Keratinocyte (primary cell): ENCODE data around the gene CDC42. TPM values are rescaled to one million over a fixed set of nuclear protein-coding genes. Genes with fewer than 3 reads are reported as not detected.

Experiments used
- DNase-seq: peaks from one replicate; pipeline ENCODE4 v3.0.0-alpha.2; 2011; ENCODE audit warnings: low read depth, missing footprints, low spot score
- FAIRE-seq: peaks from 2 replicates; lab custom pipeline; 2011; peaks lifted over from hg19 to GRCh38; lab: Jason Lieb, UNC
- H2AFZ ChIP-seq: 2 replicates; pipeline ENCODE4 v1.6.0; 2012; ENCODE audit warnings: low read length, control low read depth, inconsistent platforms; ENCODE audit not compliant: control insufficient read depth
- H3K27ac ChIP-seq: 2 replicates; pipeline ENCODE4 v1.5.1; 2011; ENCODE audit warnings: low read length; ENCODE audit not compliant: control insufficient read depth, insufficient read depth
- H3K27me3 ChIP-seq: 3 replicates; pipeline ENCODE4 v1.6.0; 2011; ENCODE audit warnings: low read length; ENCODE audit not compliant: control insufficient read depth, insufficient read depth; ENCODE audit errors: extremely low read depth
- H3K36me3 ChIP-seq, 2 experiments: 2 replicates in 1 of 2; 3 replicates in 1 of 2; pipeline ENCODE4 v1.5.1; 2011; ENCODE audit warnings: low read length in 2 of 2, mild to moderate bottlenecking in 1 of 2; ENCODE audit not compliant: control insufficient read depth in 2 of 2, insufficient read depth in 2 of 2; ENCODE audit errors: extremely low read depth in 1 of 2
- H3K4me1 ChIP-seq: 3 replicates; pipeline ENCODE4 v1.5.1; 2011; ENCODE audit warnings: low read length; ENCODE audit not compliant: control insufficient read depth, insufficient read depth; ENCODE audit errors: extremely low read depth
- H3K4me2 ChIP-seq: 3 replicates; pipeline ENCODE4 v1.6.0; 2011; ENCODE audit warnings: low read depth, low read length; ENCODE audit not compliant: control insufficient read depth, insufficient read depth; ENCODE audit errors: extremely low read depth
- H3K4me3 ChIP-seq, 3 experiments: fragments of 200-600 bp in 1 of 3; sonication (generic) in 1 of 3; 2 replicates in 2 of 3; 3 replicates in 1 of 3; pipeline ENCODE4 v1.5.1; 2011 to 2016; ENCODE audit warnings: low read length in 3 of 3, mild to moderate bottlenecking in 3 of 3, control low read depth in 2 of 3, inconsistent platforms in 1 of 3, low read depth in 1 of 3, mixed read lengths in 1 of 3, mixed run types in 1 of 3, moderate library complexity in 1 of 3; ENCODE audit not compliant: control insufficient read depth in 2 of 3, insufficient read depth in 2 of 3; ENCODE audit errors: extremely low read depth in 1 of 3
- H3K79me2 ChIP-seq: 2 replicates; pipeline ENCODE4 v1.6.0; 2012; ENCODE audit warnings: low read length; ENCODE audit not compliant: control insufficient read depth, insufficient read depth
- H3K9ac ChIP-seq: 3 replicates; pipeline ENCODE4 v1.6.0; 2011; ENCODE audit warnings: low read length; ENCODE audit not compliant: control insufficient read depth, insufficient read depth; ENCODE audit errors: extremely low read depth
- H3K9me1 ChIP-seq: 3 replicates; pipeline ENCODE4 v1.6.0; 2011; ENCODE audit warnings: low read length; ENCODE audit not compliant: control insufficient read depth, insufficient read depth; ENCODE audit errors: extremely low read depth
- H3K9me3 ChIP-seq: 2 replicates; pipeline ENCODE4 v1.5.1; 2012; ENCODE audit warnings: low read depth, low read length; ENCODE audit not compliant: control insufficient read depth
- H4K20me1 ChIP-seq: 3 replicates; pipeline ENCODE4 v1.6.0; 2011; ENCODE audit warnings: low read length; ENCODE audit not compliant: control insufficient read depth, insufficient read depth; ENCODE audit errors: extremely low read depth
- EZH2 ChIP-seq: IDR thresholded peaks from one replicate; pipeline ENCODE4 v1.6.1; 2012; ENCODE audit warnings: inconsistent platforms, mild to moderate bottlenecking, low read length, moderate library complexity
- dilution Hi-C: fragments of 300-500 bp; cut with MboI; formaldehyde crosslinking; loops from one replicate; pipeline ENCODE4 v1.7.0; 2020; ENCODE audit warnings: low sequenced_read_pairs; ENCODE audit not compliant: extremely low pct_ligation_motif_present
- polyA plus RNA-seq, 5 experiments: library from polyadenylated mRNA; depleted of rRNA in 3 of 5; stranded (reverse) in 3 of 5; stranded (forward) in 1 of 5; unstranded in 1 of 5; fragments of >200 nt; gene quantifications; 1 replicate in 1 of 5; 2 replicates in 3 of 5; 3 replicates in 1 of 5; pipeline versions ENCODE4 v1.2.1 to v1.2.3, GENCODE V29; 2011 to 2012; ENCODE audit warnings: missing spikeins in 2 of 5, low read depth in 1 of 5, low replicate concordance in 1 of 5
- TF ChIP-seq, protein P1 (sequence below), 3 experiments: IDR thresholded peaks in 1 of 3; conservative IDR thresholded peaks in 1 of 3; optimal IDR thresholded peaks in 1 of 3; 2 replicates in 2 of 3; 3 replicates in 1 of 3; pipeline versions ENCODE3 to v1.5.1; 2011; ENCODE audit warnings: low read length in 3 of 3, mild to moderate bottlenecking in 3 of 3, moderate library complexity in 2 of 3, control low read depth in 1 of 3, inconsistent platforms in 1 of 3; ENCODE audit not compliant: insufficient read depth in 2 of 3; ENCODE audit errors: extremely low read depth in 1 of 3

CDC42 gene
- polyA plus RNA-seq, 1 donor (not counting 4 experiments of a cell fraction or from before 2014, with no cell fraction given), result 499 TPM

DNA sequence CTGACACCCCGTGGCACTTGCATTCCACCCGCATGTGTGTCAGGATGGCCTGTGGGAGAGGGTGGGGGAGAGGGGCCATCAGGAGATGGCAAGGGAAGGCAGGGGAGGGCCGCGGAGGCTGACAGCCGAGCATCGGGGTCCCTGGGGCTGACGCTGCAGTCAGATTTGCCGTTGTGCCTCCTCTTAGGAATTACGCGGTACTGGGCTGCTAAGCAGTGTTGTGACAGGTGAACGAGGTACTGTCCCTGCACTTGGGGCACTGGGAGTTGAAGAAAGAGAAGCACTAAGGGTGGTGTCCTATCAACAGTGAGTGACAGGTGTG lies 67.9 kb downstream of the CDC42 start:
- FAIRE-seq (no peak), DNase-seq (no peak)
- H3K4me2 ChIP-seq, result no peak overlapping the region
- H3K36me3 ChIP-seq, result peaks cover 6 to 16% of the 10 kb centered on the region in 2 experiments
- H3K79me2 ChIP-seq, result no peaks in the 10 kb centered on the region
- dilution Hi-C loops, result no loop called here
- H3K9ac ChIP-seq, result no peak overlapping the region
- peaks cover 30% of the 10 kb centered on the region for H4K20me1 ChIP-seq
- H2AFZ ChIP-seq, result no peak overlapping the region
- no peaks in the 10 kb centered on the region for H3K9me3 ChIP-seq
- peaks cover 4% of the 10 kb centered on the region for H3K4me1 ChIP-seq
- TF ChIP-seq, protein P1, sequence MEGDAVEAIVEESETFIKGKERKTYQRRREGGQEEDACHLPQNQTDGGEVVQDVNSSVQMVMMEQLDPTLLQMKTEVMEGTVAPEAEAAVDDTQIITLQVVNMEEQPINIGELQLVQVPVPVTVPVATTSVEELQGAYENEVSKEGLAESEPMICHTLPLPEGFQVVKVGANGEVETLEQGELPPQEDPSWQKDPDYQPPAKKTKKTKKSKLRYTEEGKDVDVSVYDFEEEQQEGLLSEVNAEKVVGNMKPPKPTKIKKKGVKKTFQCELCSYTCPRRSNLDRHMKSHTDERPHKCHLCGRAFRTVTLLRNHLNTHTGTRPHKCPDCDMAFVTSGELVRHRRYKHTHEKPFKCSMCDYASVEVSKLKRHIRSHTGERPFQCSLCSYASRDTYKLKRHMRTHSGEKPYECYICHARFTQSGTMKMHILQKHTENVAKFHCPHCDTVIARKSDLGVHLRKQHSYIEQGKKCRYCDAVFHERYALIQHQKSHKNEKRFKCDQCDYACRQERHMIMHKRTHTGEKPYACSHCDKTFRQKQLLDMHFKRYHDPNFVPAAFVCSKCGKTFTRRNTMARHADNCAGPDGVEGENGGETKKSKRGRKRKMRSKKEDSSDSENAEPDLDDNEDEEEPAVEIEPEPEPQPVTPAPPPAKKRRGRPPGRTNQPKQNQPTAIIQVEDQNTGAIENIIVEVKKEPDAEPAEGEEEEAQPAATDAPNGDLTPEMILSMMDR (optimal IDR thresholded peaks at IDR 0.05 in 1 of 3, IDR thresholded peaks at IDR 0.05 in 1 of 3, conservative IDR thresholded peaks at IDR 0.05 in 1 of 3; ENCODE audit: extremely low read depth in 1 of 3, insufficient read depth in 2 of 3, low read length in 3 of 3), result no peak
- no peak for TF ChIP-seq EZH2
- no peaks in the 10 kb centered on the region for H3K27me3 ChIP-seq
- peaks cover 7% of the 10 kb centered on the region for H3K9me1 ChIP-seq
- no peak overlapping the region for H3K27ac ChIP-seq
- H3K4me3 ChIP-seq, result no peak overlapping the region

GRCh38 chr1:22121421-22121911 lies 69.0 kb downstream of the CDC42 start:
- Histone ChIP-seq H3K9ac (no peak overlapping the region), H3K9me3 (no peaks in the 10 kb centered on the region), H3K4me2 (no peak overlapping the region), H3K4me1 (peaks cover 4% of the 10 kb centered on the region), H3K79me2 (no peaks in the 10 kb centered on the region), H4K20me1 (peaks cover 33% of the 10 kb centered on the region), H3K36me3 (peaks cover 6 to 11% of the 10 kb centered on the region in 2 experiments), H3K27me3 (no peaks in the 10 kb centered on the region), H2AFZ (no peak overlapping the region), H3K9me1 (peaks cover 7% of the 10 kb centered on the region), H3K4me3 (no peak overlapping the region), H3K27ac (no peak overlapping the region)
- no peak for DNase-seq
- FAIRE-seq, result no peak
- dilution Hi-C loops, result no loop called here
- TF ChIP-seq, protein P1 (optimal IDR thresholded peaks at IDR 0.05 in 1 of 3, IDR thresholded peaks at IDR 0.05 in 1 of 3, conservative IDR thresholded peaks at IDR 0.05 in 1 of 3; ENCODE audit: extremely low read depth in 1 of 3, insufficient read depth in 2 of 3, low read length in 3 of 3), result no peak
- TF ChIP-seq EZH2, result no peak
